HL-60/S4 treated with phorbol 12-myristate 13-acetate at 8.2 ng/mL for 4 days and 3 days (cell line): ENCODE data around the gene PCLO.
"Not testable (repeated sequence)": the region's sequence is repeated elsewhere in the genome, so short reads cannot be mapped to it uniquely, and the experiment has no call there.

ENCODE experiments used
- in situ Hi-C: fragments of 300-500 bp; cut with MboI; formaldehyde crosslinking; loops from 2 replicates; pipeline ENCODE4 v1.15.0; 2022; ENCODE audit warnings: low sequenced_read_pairs

Gene PCLO

GRCh38 chr7:82965088-82966036 is 197.3 kb downstream of the PCLO start:
- in situ Hi-C loops = no loop called here

DNA sequence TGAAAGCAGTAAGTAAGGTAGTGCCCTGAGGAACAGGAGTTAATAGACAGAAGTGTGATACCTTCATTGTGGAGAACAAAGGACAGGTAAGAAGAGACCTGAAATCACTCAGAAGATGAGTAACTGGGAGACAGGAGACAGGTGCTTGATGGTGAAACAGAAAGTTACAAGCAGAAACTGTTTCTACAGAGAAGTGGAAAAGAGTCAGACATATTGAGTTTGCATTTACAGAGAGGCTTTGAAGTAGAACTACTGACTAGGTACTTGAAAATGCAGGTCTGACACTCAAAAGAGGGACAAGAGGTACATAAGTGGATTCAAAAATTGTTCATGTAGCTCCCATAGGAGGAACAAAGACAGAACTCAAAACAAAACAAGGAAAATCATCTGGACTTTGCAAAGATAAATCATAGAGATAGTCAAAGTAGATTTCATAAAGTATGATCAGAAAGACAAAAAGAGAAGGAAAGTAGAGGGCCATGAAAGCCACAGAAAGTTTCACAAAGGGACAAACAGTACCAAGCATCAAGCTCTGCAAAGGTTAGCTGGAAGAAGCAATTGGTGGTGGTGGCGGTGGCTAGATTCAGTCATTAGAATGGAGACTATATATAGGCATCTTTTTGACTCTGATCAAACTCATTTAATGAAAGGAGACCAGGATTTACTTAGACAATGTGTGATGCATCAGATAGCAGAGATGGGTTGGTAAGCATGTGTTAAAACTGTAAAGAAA is 198.4 kb downstream of the PCLO start:
- in situ Hi-C loops = no loop called here

- in situ Hi-C loops = no loop called here
Measured at GRCh38 chr7:82961240-82961639, 201.4 kb downstream of the PCLO start.

DNA sequence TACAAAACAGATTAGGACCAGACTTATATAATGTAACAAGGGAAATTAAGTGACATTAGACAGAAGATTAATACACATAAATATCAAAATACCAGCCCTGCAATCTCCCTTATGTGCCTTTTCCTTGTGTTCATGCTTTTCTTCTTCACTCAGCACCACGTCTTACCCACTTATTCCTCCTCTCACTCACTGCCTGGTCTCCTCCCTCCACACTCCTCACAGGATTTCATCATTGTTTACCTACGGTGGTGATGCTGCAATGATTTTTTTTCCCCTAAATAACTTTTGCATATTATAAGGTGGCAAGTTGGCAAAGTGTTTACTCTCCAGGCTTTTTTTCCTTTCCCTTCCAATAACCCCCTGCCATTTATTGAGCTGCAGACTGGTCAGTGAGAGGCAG is 203.2 kb downstream of the PCLO start:
- in situ Hi-C loops = no loop called here

- in situ Hi-C loops = no loop called here
Measured at GRCh38 chr7:82957521-82957920, 205.2 kb downstream of the PCLO start.

- in situ Hi-C loops = no loop called here
Measured at GRCh38 chr7:82953324-82954027, 209.2 kb downstream of the PCLO start.

GRCh38 chr7:82950436-82950835 is 212.2 kb downstream of the PCLO start:
- in situ Hi-C loops = no loop called here

- in situ Hi-C loops = no loop called here
Measured at GRCh38 chr7:82945480-82945879, 217.2 kb downstream of the PCLO start.

GRCh38 chr7:82945056-82945455 is 217.6 kb downstream of the PCLO start:
- in situ Hi-C loops = no loop called here

- in situ Hi-C loops = no loop called here
Measured at GRCh38 chr7:82932516-82932915, 230.2 kb downstream of the PCLO start.

- in situ Hi-C loops = no loop called here
Measured at GRCh38 chr7:82926477-82926876, 236.2 kb downstream of the PCLO start.

DNA sequence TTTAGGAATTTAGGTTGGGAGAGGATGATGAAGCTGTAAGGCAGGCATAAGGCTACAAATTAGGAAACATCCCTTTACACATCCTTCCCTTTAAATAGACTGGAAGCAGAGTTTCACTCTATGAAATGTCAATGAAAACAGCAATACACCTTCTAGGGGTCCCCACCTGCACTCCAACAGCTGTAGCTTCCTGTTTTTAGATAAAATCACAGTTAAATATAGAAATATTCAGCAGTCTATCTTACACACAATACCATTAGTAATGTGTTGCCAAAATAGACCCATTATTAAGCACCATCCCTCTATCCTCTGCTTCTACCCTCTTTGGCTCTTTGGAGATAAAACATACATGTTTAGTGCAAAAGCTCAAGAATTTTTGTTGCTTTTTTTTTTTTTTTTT is 237.4 kb downstream of the PCLO start:
- in situ Hi-C loops = no loop called here

DNA sequence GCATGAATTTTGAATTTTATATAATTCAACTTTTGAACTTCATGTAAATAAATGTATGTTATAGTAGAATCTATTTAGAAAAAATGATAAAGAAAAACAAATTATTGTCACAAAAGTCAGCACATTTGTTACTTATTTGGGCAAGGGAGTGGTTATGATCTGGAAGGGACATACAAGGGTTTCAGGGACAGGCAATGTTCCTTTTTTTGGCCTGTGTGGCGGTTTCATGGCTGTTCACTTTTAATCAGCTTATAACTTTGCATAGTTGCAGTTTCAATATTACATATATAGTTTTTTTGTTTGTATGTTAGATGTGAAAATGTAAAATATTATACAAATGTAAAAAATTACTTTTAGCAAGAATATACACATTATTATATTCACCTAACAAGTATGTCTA is 256.2 kb downstream of the PCLO start:
- in situ Hi-C loops = no loop called here

DNA sequence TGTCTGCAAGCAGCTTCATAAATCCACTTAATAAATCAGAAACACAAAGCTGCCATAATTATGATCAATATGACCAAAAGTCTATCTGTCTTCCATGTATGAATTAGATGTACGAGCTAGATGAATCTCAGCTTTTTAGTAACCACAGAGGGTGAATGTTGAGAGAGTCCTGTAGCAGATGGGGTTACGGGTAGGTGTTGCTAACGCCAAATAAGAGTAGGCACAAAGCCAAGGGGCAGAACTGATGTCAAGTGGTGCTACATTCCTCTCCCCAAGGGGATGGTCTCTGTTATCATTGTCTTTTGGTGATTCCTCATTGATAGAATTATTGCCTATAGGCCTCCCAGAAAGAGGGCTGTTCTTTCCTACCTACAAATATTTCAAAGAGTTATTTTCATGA is 257.8 kb downstream of the PCLO start:
- in situ Hi-C loops = no loop called here

GRCh38 chr7:82901098-82901497 is 261.6 kb downstream of the PCLO start:
- in situ Hi-C loops = not testable (repeated sequence)

GRCh38 chr7:82897500-82897899 is 265.2 kb downstream of the PCLO start:
- in situ Hi-C loops = no loop called here

- in situ Hi-C loops = not testable (repeated sequence)
Measured at GRCh38 chr7:82894341-82894740, 268.3 kb downstream of the PCLO start.

- in situ Hi-C loops = no loop called here
Measured at GRCh38 chr7:82886324-82886723, 276.4 kb downstream of the PCLO start.

DNA sequence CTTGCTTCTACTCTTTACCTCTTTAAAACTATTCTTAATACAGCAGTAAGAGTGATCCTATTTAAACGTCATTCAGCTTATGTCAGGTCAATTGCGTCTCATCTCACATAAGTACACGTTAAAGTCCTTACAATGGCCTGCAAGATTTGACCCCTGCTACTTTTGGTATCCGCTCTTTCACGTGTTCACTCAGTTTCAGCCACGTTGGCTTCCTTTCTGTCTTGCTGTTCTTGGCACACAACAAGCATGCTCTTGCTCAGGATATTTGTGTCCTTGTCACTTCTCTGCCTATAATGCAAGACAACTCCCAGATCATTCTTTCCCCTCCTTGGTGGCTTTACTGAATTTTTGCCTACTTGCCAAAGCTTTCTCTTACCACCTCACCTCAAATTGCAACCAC is 296.8 kb downstream of the PCLO start:
- in situ Hi-C loops = no loop called here

- in situ Hi-C loops = no loop called here
Measured at GRCh38 chr7:82859106-82859850, 303.4 kb downstream of the PCLO start.

DNA sequence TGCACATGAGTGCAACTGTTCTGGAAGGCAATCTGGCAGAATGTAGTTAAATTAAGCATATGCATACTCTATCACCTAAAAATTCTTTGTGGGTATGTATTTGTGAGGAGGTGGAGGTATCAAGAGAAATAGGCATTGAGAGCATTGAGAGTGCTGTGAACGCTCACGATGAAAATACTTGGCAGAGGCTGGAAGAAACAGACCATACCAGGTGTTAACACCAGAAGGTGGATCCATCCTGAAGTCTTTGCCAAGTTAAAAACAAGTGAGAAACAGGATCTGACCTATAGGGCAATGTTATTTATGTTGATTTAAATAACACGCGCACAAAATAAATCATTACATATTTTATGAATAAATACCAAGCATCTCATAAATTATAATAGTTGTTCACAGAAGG is 311.6 kb downstream of the PCLO start:
- in situ Hi-C loops = no loop called here
